ENCODE measurements around the gene MCTP1.

MCTP1 gene

DNA sequence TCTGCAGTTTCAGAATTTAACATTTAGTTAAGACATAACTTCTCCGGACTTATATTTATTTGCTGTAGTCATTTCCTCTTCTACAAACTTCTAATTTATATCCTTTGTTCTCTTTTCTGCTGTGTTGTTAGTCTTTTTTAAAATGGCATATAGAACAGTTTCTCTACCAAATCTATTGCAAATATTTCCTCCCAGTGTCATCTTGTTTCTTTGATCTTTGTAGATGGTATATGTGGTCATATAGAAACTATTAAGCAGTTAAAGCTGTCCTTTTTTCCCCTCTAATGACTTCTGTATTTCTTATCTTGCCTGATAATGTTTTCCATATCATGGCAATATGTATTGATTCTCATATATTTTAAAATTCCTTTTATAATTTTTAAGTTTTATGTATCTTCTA is 264.5 kb downstream of the MCTP1 start:
- TF ChIP-seq POLR2AphosphoS5 (IDR thresholded peaks at IDR 0.05; ENCODE audit: low read depth) (no peak), SPI1 (IDR thresholded peaks at IDR 0.05; ENCODE audit: borderline replicate concordance, low read depth) (no peak), GABPA (IDR thresholded peaks at IDR 0.05; ENCODE audit: low read depth) (no peak)
- TF ChIP-seq, protein P1, sequence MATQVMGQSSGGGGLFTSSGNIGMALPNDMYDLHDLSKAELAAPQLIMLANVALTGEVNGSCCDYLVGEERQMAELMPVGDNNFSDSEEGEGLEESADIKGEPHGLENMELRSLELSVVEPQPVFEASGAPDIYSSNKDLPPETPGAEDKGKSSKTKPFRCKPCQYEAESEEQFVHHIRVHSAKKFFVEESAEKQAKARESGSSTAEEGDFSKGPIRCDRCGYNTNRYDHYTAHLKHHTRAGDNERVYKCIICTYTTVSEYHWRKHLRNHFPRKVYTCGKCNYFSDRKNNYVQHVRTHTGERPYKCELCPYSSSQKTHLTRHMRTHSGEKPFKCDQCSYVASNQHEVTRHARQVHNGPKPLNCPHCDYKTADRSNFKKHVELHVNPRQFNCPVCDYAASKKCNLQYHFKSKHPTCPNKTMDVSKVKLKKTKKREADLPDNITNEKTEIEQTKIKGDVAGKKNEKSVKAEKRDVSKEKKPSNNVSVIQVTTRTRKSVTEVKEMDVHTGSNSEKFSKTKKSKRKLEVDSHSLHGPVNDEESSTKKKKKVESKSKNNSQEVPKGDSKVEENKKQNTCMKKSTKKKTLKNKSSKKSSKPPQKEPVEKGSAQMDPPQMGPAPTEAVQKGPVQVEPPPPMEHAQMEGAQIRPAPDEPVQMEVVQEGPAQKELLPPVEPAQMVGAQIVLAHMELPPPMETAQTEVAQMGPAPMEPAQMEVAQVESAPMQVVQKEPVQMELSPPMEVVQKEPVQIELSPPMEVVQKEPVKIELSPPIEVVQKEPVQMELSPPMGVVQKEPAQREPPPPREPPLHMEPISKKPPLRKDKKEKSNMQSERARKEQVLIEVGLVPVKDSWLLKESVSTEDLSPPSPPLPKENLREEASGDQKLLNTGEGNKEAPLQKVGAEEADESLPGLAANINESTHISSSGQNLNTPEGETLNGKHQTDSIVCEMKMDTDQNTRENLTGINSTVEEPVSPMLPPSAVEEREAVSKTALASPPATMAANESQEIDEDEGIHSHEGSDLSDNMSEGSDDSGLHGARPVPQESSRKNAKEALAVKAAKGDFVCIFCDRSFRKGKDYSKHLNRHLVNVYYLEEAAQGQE (IDR thresholded peaks at IDR 0.05; ENCODE audit: insufficient replicate concordance, low read depth), result no peak
- TF ChIP-seq, protein P2, sequence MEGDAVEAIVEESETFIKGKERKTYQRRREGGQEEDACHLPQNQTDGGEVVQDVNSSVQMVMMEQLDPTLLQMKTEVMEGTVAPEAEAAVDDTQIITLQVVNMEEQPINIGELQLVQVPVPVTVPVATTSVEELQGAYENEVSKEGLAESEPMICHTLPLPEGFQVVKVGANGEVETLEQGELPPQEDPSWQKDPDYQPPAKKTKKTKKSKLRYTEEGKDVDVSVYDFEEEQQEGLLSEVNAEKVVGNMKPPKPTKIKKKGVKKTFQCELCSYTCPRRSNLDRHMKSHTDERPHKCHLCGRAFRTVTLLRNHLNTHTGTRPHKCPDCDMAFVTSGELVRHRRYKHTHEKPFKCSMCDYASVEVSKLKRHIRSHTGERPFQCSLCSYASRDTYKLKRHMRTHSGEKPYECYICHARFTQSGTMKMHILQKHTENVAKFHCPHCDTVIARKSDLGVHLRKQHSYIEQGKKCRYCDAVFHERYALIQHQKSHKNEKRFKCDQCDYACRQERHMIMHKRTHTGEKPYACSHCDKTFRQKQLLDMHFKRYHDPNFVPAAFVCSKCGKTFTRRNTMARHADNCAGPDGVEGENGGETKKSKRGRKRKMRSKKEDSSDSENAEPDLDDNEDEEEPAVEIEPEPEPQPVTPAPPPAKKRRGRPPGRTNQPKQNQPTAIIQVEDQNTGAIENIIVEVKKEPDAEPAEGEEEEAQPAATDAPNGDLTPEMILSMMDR (IDR thresholded peaks at IDR 0.05; ENCODE audit: insufficient read depth, low read length), result no peak
- H3K27ac ChIP-seq (replicated peaks), result no peak overlapping the region
- DNase-seq (ENCODE audit: low read depth in 1 of 2, low spot score in 1 of 2), result no peak
- no peaks in the 10 kb centered on the region for H3K27me3 ChIP-seq (ENCODE audit: insufficient read depth, poor library complexity, severe bottlenecking)
- H3K4me3 ChIP-seq (replicated peaks; ENCODE audit: insufficient read depth, low read length), result no peak overlapping the region

- no peak overlapping the region for H3K27ac ChIP-seq (replicated peaks)
- no peaks in the 10 kb centered on the region for H3K27me3 ChIP-seq (ENCODE audit: insufficient read depth, poor library complexity, severe bottlenecking)
- no peak for TF ChIP-seq SPI1 (IDR thresholded peaks at IDR 0.05; ENCODE audit: borderline replicate concordance, low read depth)
- TF ChIP-seq, protein P2 (IDR thresholded peaks at IDR 0.05; ENCODE audit: insufficient read depth, low read length), result no peak
- H3K4me3 ChIP-seq (replicated peaks; ENCODE audit: insufficient read depth, low read length), result no peak overlapping the region
- no peak for DNase-seq (ENCODE audit: low read depth in 1 of 2, low spot score in 1 of 2)
These were observed 265.9 kb downstream of the MCTP1 start for GRCh38 chr5:95018946-95019345.

GRCh38 chr5:95018511-95018910 is 266.4 kb downstream of the MCTP1 start:
- TF ChIP-seq, protein P2 (IDR thresholded peaks at IDR 0.05; ENCODE audit: insufficient read depth, low read length), result no peak
- TF ChIP-seq, protein P1 (IDR thresholded peaks at IDR 0.05; ENCODE audit: insufficient replicate concordance, low read depth), result no peak
- no peak for TF ChIP-seq POLR2AphosphoS5 (IDR thresholded peaks at IDR 0.05; ENCODE audit: low read depth)
- TF ChIP-seq GABPA (IDR thresholded peaks at IDR 0.05; ENCODE audit: low read depth), result no peak
- TF ChIP-seq SPI1 (IDR thresholded peaks at IDR 0.05; ENCODE audit: borderline replicate concordance, low read depth), result no peak
- no peaks in the 10 kb centered on the region for H3K27me3 ChIP-seq (ENCODE audit: insufficient read depth, poor library complexity, severe bottlenecking)
- no peak for DNase-seq (ENCODE audit: low read depth in 1 of 2, low spot score in 1 of 2)
- no peak overlapping the region for H3K27ac ChIP-seq (replicated peaks)
- H3K4me3 ChIP-seq (replicated peaks; ENCODE audit: insufficient read depth, low read length), result no peak overlapping the region

DNA sequence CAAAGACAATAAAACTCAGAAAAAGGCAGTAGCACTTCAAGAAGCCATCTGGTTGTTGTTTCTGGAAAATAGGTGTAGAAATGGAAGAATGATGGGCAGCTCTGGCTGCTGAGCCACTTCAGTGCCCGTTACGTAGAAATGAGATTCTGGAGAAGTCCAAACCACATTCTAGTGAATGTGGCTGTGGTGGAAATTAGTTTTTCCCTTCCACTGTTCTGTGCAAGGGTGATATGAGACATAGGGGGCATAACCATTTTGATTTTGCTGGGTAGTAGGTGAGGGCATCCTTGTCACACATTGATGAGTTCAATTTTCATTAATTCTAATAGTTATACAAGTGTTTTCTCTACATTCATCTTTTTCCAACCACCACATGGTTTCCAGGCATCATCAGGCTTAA is 275.1 kb downstream of the MCTP1 start:
- Histone ChIP-seq H3K27ac (replicated peaks) (no peak overlapping the region), H3K27me3 (ENCODE audit: insufficient read depth, poor library complexity, severe bottlenecking) (no peaks in the 10 kb centered on the region), H3K4me3 (replicated peaks; ENCODE audit: insufficient read depth, low read length) (no peak overlapping the region)
- TF ChIP-seq, protein P2 (IDR thresholded peaks at IDR 0.05; ENCODE audit: insufficient read depth, low read length), result no peak
- no peak for TF ChIP-seq POLR2AphosphoS5 (IDR thresholded peaks at IDR 0.05; ENCODE audit: low read depth)
- DNase-seq (ENCODE audit: low read depth in 1 of 2, low spot score in 1 of 2), result no peak
